NCI-H748 (cell line): Measurements from ENCODE around the gene LYPD3.
A peak's percentile ranks its signal among the peaks of the same experiment; 100 is the strongest.
"Not testable (repeated sequence)": the region's sequence is repeated elsewhere in the genome, so short reads cannot be mapped to it uniquely, and the experiment has no call there.

Experiments used
- DNase-seq: peaks from one replicate; lab custom pipeline; 2025; ENCODE audit not compliant: unreplicated experiment; lab: John Stamatoyannopoulos, UW

The LYPD3 gene

DNA sequence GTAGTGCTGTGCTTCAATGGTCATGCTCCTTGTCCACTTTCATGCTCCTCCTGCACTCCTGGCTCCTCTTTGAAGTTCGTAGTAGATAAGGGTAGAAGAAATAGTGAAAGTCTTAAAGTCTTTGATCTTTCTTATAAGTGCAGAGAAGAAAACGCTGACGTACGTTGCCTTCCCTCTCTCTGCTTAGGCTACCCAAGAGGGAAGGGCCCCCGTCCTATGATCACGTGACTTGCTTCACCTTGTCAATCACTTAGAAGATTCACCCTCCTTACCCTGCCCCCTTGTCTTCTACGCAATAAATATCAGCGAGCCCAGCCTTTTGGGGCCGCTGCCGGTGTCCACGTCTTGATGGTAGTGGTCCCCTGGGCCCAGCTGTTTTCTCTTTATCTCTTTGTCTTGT lies 28.1 kb downstream of the LYPD3 start:
- DNase-seq, result not testable (repeated sequence)

DNA sequence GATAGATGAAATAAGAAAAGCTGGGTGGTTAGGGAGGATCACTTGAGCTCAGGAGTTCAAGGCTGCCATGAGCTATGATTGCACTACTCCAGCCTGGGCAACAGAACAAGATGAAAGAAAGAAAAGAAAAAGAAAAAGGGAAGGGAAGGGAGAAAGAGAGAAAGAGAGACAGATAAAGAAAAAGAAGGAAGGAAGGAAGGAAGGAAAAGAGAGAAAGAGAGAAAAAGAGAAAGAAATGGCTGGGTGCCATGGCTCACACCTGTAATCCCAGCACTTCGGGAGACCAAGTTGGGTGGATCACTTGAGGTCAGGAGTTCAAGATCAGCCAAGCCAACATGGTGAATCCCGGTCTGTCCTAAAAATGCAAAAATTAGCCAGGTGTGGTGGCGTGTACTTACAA lies 29.6 kb downstream of the LYPD3 start:
- DNase-seq, result no peak

DNA sequence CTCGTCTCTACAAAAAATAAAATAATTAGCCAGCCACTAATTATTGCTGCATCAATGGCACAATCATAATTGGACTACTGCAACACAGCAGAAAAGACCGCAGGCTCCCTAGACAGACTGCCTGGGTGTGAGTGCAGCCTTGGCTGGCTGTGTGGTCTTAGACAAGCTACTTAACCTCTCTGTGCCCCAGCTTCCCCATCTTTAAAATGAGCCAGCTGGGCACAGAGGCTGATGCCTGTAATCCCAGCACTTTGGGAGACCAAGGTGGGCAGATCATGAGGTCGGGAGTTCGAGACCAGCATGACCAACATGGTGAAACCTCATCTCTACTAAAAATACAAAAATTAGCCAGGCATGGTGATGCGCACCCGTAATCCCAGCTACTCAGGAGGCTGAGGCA lies 31.7 kb downstream of the LYPD3 start:
- DNase-seq, result no peak

DNA sequence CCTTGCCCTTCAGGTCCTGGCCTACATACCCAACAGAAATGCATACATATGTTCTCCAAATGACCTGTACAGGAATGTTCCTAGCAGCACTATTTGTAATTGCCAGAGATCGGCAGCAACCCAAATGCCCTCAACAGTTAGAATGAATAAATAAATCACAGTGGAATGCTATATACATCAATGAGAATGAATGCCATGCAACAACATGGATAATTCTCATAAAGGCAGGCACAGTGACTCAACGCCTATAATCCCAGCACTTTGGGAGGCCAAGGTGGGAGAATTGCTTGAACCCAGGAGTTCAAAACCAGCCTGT lies 32.1 kb downstream of the LYPD3 start:
- DNase-seq, result no peak

DNA sequence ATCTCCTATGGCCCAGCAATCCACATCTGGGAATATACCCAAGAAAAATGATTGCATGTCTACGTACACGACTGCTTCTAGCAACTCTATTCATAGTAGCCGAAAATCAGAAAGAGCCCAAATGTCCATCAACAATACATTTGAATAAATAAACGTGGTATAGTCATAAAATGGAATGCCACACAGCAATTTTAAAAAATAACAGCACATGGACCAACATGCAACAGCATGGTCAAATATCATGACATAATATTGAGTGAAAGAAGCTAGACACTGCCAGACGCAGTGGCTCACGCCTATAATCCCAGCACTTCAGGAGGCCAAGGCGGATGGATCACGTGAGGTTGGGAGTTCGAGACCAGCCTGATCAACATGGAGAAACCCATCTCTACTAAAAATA lies 34.4 kb downstream of the LYPD3 start:
- DNase-seq, result no peak

DNA sequence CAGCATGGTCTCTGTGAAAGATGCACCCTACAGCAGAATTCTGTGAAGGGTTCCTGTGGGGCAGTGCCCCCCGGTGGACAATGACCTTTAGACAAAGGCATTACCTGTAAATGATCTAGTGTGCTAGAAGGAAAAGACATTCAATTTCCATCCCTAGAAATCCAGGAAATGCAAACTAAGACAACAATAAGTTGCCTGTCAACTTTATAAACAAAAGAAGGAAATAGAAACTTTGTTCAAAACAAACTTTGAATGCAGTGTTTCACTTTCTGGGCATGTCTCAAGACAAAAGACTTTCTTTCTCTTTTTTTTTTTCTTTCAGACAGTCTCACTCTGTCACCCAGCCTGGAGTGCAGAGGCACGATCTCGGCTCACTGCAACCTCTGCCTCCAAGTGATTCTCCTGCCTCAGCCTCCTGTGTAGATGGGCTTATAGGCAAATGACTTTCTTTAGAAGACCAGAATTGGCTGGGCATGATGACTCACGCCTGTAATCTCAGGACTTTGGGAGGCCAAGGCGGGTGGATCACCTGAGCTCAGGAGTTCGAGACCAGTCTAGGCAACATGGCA lies 35.2 kb downstream of the LYPD3 start:
- DNase-seq, result peak; percentile 31

DNA sequence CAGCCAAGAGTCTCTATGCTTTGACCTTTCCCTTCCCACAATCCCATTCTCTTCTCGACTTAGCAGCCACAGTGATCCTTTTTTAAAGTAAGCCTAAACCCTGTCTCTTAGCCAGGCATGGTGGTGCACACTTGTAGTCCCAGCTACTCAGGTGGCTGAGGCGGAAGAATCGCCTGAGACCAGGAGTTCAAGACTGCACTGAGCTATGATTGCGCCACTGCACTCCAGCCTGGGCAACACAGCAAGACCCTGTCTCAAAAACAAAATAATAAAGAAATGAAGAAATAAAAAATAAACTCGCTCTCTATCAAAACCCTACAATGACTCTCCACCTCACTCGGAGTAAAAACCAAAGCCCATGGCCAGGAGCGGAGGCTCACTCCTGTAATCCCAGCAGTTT lies 36.0 kb downstream of the LYPD3 start:
- no peak for DNase-seq

DNA sequence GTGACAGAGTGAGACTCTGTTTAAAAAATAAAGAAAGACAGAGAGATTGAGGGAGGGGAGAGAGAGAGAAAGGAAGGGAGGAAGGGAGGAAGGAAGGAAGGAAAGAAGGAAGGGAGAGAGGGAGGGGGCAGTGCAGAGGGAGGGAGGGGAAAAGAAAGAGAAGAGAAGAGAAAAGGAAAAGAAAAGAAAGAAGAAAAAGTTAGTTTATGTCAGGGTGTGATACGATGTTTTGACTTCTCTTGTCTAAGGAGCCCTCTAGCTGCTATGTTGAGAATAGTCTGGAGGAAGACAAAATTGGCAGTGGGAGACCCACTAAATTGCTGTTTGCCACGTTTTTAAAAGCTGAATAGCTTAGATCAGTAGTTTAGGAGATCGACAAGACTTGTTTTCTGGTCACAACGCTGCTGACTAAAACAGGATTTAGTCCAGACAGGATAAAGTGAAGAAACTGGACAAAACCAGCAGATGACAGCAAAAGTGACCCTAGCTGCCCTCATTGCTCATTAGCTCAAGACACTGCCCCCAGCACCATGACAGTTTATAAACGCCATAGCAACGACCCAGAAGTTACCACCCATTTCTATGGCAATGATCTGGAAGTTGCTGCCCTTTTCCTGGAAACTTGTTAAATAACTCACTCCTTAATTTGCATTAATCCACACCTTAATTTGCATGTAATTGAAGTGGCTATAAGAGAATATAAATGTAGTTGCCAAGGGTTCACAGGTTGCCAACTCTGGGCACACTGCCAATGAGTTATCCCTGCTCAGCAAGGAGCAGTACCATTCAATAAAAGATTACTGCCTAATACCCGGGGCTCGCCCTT lies 39.6 kb downstream of the LYPD3 start:
- DNase-seq, result peak; percentile 82

DNA sequence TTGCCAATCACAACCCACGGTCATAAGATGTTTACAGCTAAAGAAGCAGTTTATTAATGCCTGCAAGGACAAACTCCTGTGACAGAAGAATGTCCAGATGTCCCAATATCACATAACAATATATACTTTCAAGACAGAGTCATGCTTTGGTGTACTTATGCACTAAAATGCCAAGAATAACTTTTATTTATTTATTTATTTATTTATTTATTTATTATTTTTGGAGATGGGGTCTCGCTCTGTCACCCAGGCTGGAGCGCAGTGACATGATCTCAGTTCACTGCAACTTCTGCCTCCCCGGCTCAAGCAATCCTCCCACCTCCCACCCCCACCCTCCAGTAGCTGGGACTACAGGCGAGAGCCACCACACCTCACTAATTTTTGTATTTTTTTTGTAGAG lies 41.6 kb downstream of the LYPD3 start:
- no peak for DNase-seq

DNA sequence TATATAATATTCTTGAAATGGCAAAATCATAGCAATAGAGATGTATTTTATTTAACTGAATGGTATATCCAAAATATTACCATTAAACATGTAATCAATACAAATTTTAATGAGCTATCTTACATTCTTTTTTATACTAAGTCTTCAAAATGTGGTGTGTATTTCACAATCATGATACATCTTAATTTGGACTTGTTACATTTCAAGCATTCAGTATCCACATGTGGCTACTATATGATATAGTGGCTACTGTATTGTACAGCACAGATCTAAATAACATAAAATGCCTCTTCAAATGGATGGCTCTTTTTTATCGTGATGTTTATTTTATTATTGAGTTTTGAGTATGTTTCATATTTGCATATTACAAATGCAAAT lies 42.7 kb downstream of the LYPD3 start:
- no peak for DNase-seq

DNA sequence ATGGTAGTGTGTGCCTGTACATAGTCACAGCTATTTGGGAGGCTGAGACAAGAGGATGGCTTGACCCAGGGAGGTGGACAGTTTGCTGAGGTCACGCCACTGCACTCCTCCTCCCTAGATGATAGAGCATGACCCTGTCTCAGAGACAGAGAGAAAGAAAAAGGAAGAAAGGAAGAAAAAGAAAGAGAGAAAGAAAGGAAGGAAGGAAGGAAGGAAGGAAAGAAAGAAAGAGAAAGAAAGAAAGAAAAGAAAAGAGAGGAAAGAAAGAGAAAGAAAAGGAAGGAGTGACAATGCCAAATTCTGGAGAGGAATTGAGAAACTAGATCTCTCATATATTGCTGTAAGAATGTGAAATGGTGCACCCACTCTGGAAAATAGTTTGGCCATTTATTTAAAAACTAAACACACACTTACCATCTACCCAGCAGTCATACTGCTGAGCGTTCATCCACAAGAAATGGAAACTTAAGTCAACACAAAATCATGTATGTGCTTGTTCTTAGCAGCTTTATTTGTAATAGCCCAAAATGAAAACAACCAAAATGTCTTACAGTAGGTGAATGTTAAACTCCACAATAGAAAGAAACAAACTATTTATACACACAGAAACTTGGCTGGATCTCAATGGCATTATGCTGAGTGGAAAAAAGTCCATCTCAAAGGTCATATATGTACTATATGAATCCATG lies 43.3 kb downstream of the LYPD3 start:
- DNase-seq, result no peak

DNA sequence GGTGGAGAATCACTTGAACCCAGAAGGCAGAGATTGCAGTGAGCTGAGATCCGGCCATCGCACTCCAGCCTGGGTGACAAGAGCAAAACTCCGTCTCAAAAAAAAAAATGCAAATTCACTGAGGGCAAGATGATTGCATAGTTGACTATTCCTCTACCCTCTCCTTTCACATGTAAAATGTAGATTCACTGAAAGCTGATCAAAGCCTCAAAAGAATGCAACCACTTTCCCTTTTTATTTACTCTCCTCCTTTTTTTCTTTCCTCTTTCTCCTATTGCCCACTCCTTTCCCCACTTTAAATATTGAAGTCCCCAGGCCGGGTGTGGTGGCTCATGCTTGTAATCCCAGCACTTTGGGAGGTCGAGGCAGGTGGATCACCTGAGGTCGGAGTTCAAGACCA lies 44.5 kb downstream of the LYPD3 start:
- DNase-seq, result no peak

DNA sequence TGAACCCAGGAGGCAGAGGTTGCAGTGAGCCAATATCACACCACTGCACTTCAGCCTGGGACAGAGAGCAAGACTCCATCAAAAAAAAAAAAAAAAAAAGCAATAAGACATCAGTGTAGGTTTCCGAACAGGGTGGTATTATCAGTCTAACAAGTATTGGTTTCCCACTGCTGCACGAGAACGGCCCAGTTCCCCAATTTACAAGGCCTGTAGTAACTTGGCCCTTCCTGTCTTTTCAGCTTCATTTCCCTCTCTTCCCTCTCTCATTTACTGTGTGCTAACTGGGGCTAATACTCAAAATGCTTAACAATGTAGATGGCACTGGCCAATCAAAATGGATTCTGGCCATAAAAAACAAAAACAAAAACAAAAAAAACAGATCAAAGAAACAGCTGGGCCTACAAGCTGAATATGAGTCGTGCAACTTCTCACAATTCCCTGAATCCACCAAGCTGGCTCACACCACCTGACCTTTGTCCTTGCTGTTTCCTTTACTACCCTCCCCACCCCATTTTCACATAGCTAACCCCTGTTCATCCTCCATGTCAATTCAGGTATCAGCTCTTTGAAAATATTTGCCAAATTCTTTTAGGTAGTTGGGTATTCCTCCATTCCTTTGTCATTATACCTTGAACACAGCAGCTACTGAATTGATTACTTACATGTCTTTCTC lies 48.3 kb downstream of the LYPD3 start:
- no peak for DNase-seq

DNA sequence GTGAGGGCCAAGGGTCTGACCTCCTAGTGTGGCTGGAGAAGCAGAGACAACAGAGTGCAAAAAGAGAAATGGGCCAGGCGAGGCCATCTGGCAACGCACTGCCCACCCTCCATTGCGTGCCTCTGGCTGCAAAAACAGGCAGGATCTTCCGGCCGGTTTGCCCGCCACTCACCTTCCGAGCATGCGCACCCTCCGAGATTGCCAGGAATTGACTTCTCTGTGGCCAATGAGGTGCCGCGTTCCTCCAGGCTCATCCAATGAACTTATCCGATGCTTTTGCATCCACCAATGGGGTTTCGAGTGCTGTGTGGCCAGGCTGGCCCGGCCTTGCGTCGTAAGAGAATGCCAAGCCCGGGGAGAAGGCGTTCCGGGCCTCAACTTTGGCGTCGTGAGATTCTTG lies 50.9 kb downstream of the LYPD3 start, which contains the start of gene TEX101:
TEX101 (plus strand) TSS at position 337 of the 400 bp plus-strand sequence. CDS start 1,030 bp downstream, outside the sequence.
- no peak for DNase-seq

DNA sequence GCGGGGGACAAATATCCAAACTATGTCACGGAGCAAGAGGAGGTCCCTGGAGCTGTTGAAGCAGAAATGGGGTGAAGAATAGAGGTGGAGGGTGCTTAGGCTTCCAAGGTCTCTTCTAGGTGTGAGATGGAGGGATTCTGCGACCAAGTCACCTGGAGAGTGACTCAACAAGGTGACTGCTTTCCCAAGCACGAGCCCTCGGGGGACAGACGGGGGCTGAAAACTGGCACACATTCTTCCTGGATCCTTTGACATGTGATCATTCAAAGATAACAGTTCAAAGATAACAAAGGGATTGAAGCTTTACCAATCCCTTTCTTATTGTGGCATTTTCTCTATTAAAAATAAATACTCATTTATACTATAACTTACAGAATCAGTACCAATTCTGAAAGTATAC lies 53.0 kb downstream of the LYPD3 start:
- no peak for DNase-seq
